Spleen (tissue), 11 donors: ENCODE data around the gene CNIH2. TPM values are rescaled to one million over a fixed set of nuclear protein-coding genes. Genes with fewer than 3 reads are reported as not detected.

Experiments
- DNase-seq: peaks from one replicate; pipeline ENCODE4 v3.0.0-alpha.2; 2020
- H3K27ac ChIP-seq, 8 donors: fragments of 200-600 bp; sonication (generic) in 7 of 8; 1 replicate in 4 of 8; 2 replicates in 4 of 8; pipeline versions ENCODE4 v1.5.0 to v1.8.0; 2016 to 2021; ENCODE audit warnings: inconsistent platforms in 4 of 8, mild to moderate bottlenecking in 4 of 8, moderate library complexity in 1 of 8
- H3K27me3 ChIP-seq, 7 donors: fragments of 200-600 bp; sonication (generic) in 6 of 7; replicated peaks in 1 of 7; 1 replicate in 4 of 7; 2 replicates in 3 of 7; pipeline versions ENCODE4 v1.5.0 to v1.8.0; 2016 to 2021; ENCODE audit warnings: inconsistent platforms in 3 of 7, mild to moderate bottlenecking in 1 of 7
- H3K36me3 ChIP-seq, 6 donors: fragments of 200-600 bp; sonication (generic) in 5 of 6; 1 replicate in 4 of 6; 2 replicates in 2 of 6; pipeline versions ENCODE4 v1.5.0 to v1.8.0; 2016 to 2021; ENCODE audit warnings: inconsistent platforms in 2 of 6
- H3K4me1 ChIP-seq, 6 donors: fragments of 200-600 bp; sonication (generic) in 5 of 6; 1 replicate in 3 of 6; 2 replicates in 3 of 6; pipeline versions ENCODE4 v1.5.0 to v1.8.0; 2016 to 2021; ENCODE audit warnings: inconsistent platforms in 3 of 6
- H3K4me3 ChIP-seq, 8 donors: fragments of 200-600 bp; sonication (generic) in 7 of 8; 1 replicate in 4 of 8; 2 replicates in 4 of 8; pipeline versions ENCODE4 v1.5.0 to v1.8.0; 2016 to 2021; ENCODE audit warnings: inconsistent platforms in 4 of 8, mild to moderate bottlenecking in 4 of 8, moderate library complexity in 2 of 8
- H3K9me3 ChIP-seq, 8 donors: fragments of 200-600 bp; sonication (generic) in 7 of 8; 1 replicate in 4 of 8; 2 replicates in 4 of 8; pipeline versions ENCODE4 v1.5.0 to v1.8.0; 2016 to 2021; ENCODE audit warnings: inconsistent platforms in 4 of 8
- CTCF ChIP-seq, 11 experiments: fragments of 200-600 bp in 7 of 11; fragments of 450-650 bp in 4 of 11; sonication (generic) in 4 of 11; IDR thresholded peaks in 8 of 11; conservative IDR thresholded peaks in 3 of 11; 1 replicate in 7 of 11; 2 replicates in 4 of 11; pipeline versions ENCODE4 v1.4.0 to v1.8.0; 2016 to 2021; ENCODE audit warnings: antibody characterized with exemption in 11 of 11, inconsistent platforms in 4 of 11, mild to moderate bottlenecking in 1 of 11
- POLR2A ChIP-seq, 3 donors: fragments of 450-650 bp; IDR thresholded peaks; one replicate each; pipeline ENCODE4 v1.5.1; 2017; ENCODE audit warnings: antibody characterized with exemption in 3 of 3, mild to moderate bottlenecking in 1 of 3
- POLR2AphosphoS5 ChIP-seq, 3 donors: sonication (generic); formaldehyde crosslinking; IDR thresholded peaks; one replicate each; pipeline ENCODE4 v1.5.1; 2017; ENCODE audit warnings: antibody characterized with exemption in 3 of 3
- WGBS, 5 donors: extraction: QIAGEN DNeasy Blood & Tissue Kit in 3 of 5; methylation state at CpG; one replicate each; pipeline versions ENCODE4 v1.1.5 to v1.1.7; 2013 to 2018; 5-methylcytosine and 5-hydroxymethylcytosine counted together
- intact Hi-C: fragments of 100-400 bp; cut with DNase I; formaldehyde crosslinking; loops from one replicate; pipeline ENCODE4 v1.15.0; 2023; ENCODE audit warnings: low total_unique reads
- polyA plus RNA-seq, 3 donors: library from polyadenylated mRNA; stranded (reverse); fragments of 200-250 nt; gene quantifications; one replicate each; pipeline ENCODE4 v1.2.1, GENCODE V29; 2013
- total RNA-seq, 7 donors: library from RNA; depleted of rRNA in 3 of 7; stranded (reverse); fragments of >200 nt in 3 of 7; fragmentation: NEBNext Ultra II Directional in 4 of 7; extraction: Animal tissue kit (Norgen Biotek cat#: 25700) in 4 of 7; gene quantifications; one replicate each; pipeline versions ENCODE4 v1.1.0 to v1.2.1, GENCODE V29; 2016 to 2021
- donor health status: healthy with polysubstance abuse.
- donor health status: DM: no; HTN: no; CAD: no; lungs with moderate emphysema.
- donor health status: DM: no; HTN: no; CAD: no.
- donor health status: Bipolar disorder and iron deficiency.
- donor health status: healthy.
- donor health status: DM: no; HTN: no; CAD: no.
- donor health status: DM: yes; HTN: yes; CAD: no.

The CNIH2 gene
- total and polyA plus RNA-seq, 10 donors = 0.20 to 1.9 (median 0.77) TPM; not detected in 2

- 91 to 99% (median 95%) methylated on average over 7 to 12 of the region's 12 CpGs for WGBS, 5 donors
- Histone ChIP-seq H3K4me1 (peaks cover 8 to 40% (median 26%) of the 10 kb centered on the region in 6 donors), H3K27ac (no peak overlapping the region), H3K27me3 (peaks cover 0 to 2% (median 0%) of the 10 kb centered on the region in 7 donors), H3K4me3 (no peak overlapping the region), H3K9me3 (no peaks in the 10 kb centered on the region), H3K36me3 (peaks cover 0 to 67% (median 20%) of the 10 kb centered on the region in 6 donors)
- peak; percentile 71 for DNase-seq
- intact Hi-C loops = no loop called here
- TF ChIP-seq POLR2A (IDR thresholded peaks at IDR 0.05) (no peak), CTCF (IDR thresholded peaks at IDR 0.05 in 8 of 11, conservative IDR thresholded peaks at IDR 0.05 in 3 of 11) (no peak), POLR2AphosphoS5 (IDR thresholded peaks at IDR 0.05) (no peak)
These were observed 15.3 kb upstream of the CNIH2 start for GRCh38 chr11:66262696-66263095.

DNA sequence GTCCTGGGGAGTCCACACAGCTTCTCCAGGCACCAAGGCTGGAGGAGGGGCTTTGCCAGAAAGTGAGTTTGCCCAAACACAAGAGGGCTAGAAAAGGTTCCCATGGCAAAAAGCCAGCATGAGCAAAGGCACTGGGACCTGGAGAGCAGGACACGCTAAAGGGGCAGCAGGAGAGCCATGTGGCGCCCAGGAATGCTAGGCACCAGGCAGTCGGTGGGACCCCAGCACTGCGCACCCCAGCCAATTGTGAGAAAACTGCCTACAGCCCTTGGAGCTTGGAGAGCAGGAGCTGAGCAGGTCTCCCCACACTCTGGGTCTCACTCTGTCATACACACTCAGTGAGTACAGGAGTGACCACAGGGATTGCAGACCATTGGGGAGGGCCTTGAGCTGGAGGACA is 14.7 kb upstream of the CNIH2 start:
- intact Hi-C loops = no loop called here

DNA sequence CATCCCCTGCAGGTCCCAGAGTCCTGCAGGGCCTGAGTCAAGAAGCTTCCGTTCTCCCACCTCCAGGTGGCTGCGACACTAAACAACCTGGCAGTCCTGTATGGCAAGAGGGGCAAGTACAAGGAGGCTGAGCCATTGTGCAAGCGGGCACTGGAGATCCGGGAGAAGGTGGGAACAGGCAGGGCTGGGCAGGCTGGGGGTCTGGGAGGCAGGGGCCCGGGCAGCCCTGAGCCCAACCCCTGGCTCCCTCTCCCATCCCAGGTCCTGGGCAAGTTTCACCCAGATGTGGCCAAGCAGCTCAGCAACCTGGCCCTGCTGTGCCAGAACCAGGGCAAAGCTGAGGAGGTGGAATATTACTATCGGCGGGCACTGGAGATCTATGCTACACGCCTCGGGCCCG is 14.2 kb upstream of the CNIH2 start:
- intact Hi-C loops = no loop called here
- Histone ChIP-seq H3K36me3 (peaks cover 0 to 67% (median 20%) of the 10 kb centered on the region in 6 donors), H3K27ac (no peak overlapping the region), H3K4me1 (peaks cover 3 to 36% (median 23%) of the 10 kb centered on the region in 6 donors), H3K9me3 (no peaks in the 10 kb centered on the region), H3K4me3 (no peak overlapping the region), H3K27me3 (no peaks in the 10 kb centered on the region)
- TF ChIP-seq POLR2A (IDR thresholded peaks at IDR 0.05) (no peak), CTCF (IDR thresholded peaks at IDR 0.05 in 8 of 11, conservative IDR thresholded peaks at IDR 0.05 in 3 of 11) (no peak), POLR2AphosphoS5 (IDR thresholded peaks at IDR 0.05) (no peak)
- DNase-seq = peak; percentile 74
- WGBS, 5 donors = 94 to 99% (median 97%) methylated on average over 5 to 10 of the region's 10 CpGs

More for the DNA sequence above, 14.7 kb upstream of the CNIH2 start:
- Histone ChIP-seq H3K27me3 (no peaks in the 10 kb centered on the region), H3K4me3 (no peak overlapping the region), H3K27ac (no peak overlapping the region), H3K4me1 (peaks cover 8 to 41% (median 29%) of the 10 kb centered on the region in 6 donors), H3K36me3 (peaks cover 0 to 67% (median 20%) of the 10 kb centered on the region in 6 donors), H3K9me3 (no peaks in the 10 kb centered on the region)
- TF ChIP-seq POLR2A (IDR thresholded peaks at IDR 0.05) = no peak
- no peak for TF ChIP-seq CTCF (IDR thresholded peaks at IDR 0.05 in 8 of 11, conservative IDR thresholded peaks at IDR 0.05 in 3 of 11)
- TF ChIP-seq POLR2AphosphoS5 (IDR thresholded peaks at IDR 0.05) = no peak
- 93 to 99% (median 96%) methylated on average over 4 of the region's 4 CpGs for WGBS, 5 donors
- DNase-seq = peak; percentile 56

DNA sequence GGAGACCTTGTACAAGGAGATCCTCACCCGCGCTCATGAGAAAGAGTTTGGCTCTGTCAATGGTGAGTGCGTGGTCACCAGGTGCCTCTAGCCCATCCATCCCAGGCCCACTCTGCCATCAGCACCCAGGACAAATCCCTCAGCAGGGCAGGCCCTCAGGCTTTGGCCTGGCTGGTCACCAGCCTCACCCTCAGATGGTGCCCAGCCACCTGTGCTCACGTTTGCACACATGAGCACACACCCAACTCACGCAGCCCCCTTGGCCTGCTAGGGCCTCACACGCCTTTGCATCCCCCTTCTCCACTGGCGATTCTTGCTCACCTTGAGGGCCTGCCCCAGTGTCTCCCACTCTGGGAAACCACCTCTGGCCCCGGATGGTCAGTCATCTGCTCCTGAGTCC is 13.6 kb upstream of the CNIH2 start:
- H3K9me3 ChIP-seq = no peaks in the 10 kb centered on the region
- H3K4me1 ChIP-seq = peaks cover 4 to 35% (median 21%) of the 10 kb centered on the region in 6 donors
- WGBS, 5 donors = 91 to 94% (median 94%) methylated on average over 7 to 8 of the region's 8 CpGs
- DNase-seq = peak; percentile 66
- intact Hi-C loops = no loop called here
- no peaks in the 10 kb centered on the region for H3K27me3 ChIP-seq
- TF ChIP-seq POLR2A (IDR thresholded peaks at IDR 0.05) (no peak), POLR2AphosphoS5 (IDR thresholded peaks at IDR 0.05) (peak in 1 of 3 donors; percentile 10), CTCF (IDR thresholded peaks at IDR 0.05 in 8 of 11, conservative IDR thresholded peaks at IDR 0.05 in 3 of 11) (no peak)
- H3K36me3 ChIP-seq = peaks cover 0 to 67% (median 20%) of the 10 kb centered on the region in 6 donors
- H3K4me3 ChIP-seq = no peak overlapping the region
- no peak overlapping the region for H3K27ac ChIP-seq
